GM11168 (cell line): ENCODE data around the gene TRABD2B.

Source experiments
- in situ Hi-C: fragments of 300-500 bp; cut with MboI; formaldehyde crosslinking; loops from one replicate; pipeline ENCODE4 v1.12.0; 2022; ENCODE audit warnings: low sequenced_read_pairs; ENCODE audit not compliant: unreplicated experiment

Gene TRABD2B

DNA sequence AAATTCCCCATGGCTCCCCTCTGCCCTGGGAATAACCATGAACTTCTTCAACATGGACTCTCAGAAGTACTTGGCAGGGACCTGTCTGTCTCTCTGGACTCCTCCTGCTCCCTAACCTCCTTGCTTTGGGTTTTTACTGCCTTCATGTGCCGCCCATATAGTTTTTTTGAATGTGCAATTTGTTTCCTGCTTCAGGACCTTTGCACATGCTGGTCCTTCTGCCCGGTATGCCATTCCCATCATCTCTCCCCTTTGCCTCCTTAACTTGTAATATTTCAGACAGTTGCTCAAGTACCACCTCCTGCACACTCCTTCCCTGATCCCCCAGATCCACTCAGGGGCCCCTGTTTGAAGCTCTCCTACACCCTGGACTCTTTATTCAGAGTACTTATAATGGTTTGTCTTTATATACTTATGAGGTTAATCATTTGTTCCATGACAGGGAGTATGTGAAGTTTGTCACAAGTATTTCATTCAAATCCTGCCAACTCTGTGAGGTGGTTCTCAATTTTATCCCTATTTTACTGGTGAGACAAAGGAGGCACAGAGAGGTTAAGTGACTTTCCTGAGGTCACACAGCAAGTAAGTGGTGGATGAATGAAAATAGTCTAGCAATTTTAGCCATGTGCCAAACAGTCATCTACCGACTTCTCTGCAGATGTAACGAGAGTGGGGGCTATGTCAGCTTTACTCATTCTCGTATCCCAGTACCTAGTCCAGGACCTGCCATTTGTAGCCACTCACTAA, 180.7 kb downstream of the TRABD2B start:
- in situ Hi-C loops = no loop called here

DNA sequence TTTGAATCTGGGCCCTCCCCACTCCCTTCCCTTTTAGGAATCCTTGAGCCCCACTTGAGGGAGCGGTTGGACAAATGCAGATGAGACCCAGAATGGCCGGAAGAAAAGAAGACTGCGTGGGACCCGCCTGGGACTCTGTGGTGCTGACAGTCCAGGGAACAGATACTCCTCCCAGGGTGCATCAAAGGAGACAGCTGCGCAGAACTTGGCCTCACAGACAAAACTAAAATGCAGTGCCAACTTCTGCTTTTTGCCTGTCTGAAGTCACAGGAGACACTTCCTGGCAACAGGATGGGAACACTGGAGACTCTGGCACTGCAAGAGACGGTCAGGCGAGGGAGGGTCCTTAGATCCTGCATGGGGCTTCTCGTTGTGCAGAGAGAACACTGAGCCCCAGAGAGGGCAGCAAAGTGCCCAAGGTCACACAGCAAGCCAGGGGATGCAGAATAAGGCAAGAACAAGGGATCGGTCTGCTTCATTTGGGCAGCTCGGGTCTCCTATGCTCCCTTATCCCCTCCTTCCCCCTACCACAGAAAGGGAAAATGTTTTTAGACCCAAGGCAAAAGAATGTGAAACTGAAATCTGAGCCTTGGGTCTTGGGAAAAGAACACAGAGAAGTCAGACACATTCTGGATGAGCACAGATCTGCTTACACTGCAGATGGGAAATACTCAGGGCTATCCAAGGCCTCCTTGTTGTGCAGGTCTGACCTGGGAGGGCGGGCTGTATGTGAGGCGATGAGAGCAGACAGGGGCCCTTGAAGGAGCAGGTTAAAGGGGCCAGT, 182.4 kb downstream of the TRABD2B start:
- in situ Hi-C loops = no loop called here

DNA sequence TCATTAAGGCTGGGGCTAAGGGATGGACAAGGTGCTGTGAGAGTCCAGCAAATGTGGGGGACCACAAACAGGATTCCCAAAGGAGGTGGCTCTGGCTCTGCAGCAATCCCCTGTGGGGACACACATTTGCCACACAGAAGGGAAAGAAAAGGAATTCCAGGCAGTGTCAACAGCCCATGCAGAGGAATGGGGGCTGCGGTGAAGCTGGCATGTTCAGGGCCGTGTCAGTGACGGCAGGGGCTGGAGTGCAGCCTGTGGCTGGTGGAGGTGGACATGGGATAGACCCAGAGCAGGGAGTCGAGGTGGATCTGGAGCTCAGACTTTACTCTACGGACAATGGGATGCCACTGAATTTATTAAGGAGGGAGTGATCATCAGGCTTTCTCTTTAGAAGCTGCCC, 183.2 kb downstream of the TRABD2B start:
- in situ Hi-C loops = no loop called here

DNA sequence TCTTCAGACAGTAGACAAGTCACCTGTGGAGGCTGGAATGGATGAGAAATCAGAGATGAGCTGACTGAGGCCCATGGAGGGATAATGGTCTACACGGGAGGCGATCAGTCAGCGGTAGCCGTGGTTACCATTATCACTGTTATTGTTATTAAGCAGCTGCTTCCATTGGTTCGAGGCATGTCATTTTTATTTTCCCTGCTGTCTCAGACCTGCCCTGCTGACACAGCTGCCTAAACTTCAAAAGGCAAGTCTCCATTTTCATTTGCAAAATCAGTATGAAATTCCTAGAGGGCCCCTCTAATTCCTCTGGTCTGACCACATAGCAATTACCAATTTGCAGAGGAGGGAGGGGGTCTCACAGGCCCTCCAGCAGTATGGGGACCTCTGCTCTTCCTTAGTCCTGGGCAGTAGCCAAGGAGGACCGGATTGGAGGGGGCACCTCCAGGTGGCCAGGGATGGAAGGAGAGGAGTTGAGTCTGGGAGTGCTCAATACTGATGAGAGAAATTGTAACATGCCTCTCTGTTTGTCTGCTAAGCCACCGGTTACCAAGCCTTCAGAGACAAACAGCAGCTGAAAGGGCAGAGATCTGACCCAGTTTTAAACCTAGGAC, 184.2 kb downstream of the TRABD2B start:
- in situ Hi-C loops = no loop called here

DNA sequence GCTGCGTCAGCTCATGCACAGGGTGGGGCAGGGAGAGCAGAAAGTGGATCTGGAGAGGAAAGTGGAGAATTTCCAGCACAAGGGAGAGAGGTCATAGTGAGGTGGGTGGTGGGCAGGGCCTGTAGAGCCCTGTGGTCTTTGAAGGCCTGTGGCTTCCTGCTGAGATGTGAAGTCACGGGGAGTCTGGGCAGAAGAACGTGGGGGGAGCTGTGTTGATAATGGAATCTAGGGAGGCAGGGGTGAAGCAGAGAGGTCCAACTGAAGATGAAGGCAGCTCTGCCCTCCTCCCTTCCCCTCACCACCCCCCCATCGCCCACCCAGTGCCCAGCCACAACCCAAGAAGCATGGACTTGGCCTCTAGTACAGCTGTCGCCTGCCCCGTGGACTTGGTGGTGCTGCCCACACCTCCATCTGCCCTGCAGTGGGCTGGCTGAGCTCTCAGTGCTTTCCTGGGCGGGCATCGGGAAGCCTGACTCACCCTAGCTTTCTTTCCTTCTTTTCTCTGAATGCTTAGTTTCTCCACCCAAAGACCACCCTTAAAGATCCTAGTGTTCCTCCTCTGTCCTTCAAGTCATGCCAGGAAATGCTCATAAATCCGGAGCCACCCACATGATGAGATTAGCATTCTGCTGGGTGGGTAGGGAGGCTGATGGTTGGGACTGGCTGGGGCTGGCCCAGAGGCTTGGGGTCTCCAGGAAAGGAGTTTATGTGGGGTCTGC, 186.1 kb downstream of the TRABD2B start:
- in situ Hi-C loops = no loop called here

DNA sequence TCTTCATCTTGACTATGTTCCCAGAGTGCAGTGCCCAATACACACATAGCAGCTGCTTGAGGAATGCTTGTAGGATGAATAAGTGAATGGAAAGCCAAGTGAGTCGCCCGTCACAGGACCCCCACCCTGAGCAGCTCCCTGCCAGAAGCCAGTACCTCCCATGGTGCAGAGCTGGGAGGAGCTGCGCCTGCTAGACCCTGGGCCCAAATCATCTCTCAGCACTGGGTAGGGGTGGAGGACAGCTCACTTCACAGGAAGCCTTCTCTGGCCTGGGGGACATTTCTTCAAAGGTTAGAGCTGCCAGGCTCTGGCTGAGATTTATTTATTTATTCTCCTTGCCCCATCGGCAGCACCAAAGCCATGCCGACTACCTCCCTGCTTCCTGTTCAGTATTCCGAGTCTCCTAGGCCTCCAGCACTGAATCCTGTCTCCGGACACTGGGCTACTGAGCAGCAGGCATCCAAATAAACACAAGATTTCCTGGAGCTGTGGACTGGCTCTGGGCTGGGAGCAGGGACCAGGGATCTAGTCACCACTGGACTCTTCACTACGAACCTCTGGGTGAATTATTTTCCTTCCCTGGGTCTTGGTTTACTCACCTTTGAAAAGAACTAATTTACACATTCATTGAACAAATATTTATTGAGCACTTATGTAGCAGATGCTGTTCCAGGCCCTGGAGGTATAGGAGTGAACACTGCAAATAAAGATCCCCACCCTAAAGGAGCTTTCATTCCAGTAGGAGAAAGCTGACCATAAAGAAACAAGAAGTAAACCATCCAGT, 187.7 kb downstream of the TRABD2B start:
- in situ Hi-C loops = no loop called here

DNA sequence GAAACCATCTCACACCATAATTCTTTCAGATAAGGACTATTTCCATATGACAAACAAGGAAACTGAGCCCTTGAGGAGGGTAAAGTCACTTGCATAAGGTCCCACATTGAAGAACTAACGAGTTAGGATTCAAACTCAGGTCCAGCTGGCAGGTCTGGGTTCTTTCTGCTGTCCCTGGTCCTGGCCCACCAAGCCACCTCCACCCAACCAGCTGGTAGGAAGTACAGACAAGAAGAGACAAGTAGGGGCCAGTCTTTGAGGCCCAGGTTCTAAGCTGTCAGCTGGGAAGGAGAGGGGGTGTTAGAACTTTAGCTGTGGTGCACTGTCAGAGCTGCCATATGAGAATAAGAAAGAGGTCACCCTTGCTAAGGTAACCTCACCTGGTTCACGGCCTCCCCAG, 188.6 kb downstream of the TRABD2B start:
- in situ Hi-C loops = no loop called here

DNA sequence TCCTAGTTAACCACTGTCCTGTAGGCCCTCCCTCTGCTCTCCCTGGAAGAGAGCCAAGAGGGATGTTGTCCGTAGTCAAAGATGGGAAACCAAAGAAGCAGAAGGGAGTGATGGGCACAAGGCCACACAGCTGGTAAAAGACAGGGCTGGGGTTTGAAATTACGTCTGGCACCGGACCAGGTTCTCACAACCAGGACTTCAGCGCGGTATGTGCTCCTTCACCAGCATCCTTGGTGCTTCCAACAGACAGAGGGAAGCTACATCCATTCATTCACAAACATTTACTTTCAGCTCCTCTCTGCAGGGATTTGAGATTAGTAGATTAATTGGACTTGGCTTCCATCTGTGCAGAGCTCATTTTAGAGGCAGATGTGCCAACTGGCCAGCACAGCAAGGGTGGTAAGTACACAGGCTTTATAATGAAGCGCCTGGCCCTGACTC, 191.2 kb downstream of the TRABD2B start:
- in situ Hi-C loops = no loop called here

DNA sequence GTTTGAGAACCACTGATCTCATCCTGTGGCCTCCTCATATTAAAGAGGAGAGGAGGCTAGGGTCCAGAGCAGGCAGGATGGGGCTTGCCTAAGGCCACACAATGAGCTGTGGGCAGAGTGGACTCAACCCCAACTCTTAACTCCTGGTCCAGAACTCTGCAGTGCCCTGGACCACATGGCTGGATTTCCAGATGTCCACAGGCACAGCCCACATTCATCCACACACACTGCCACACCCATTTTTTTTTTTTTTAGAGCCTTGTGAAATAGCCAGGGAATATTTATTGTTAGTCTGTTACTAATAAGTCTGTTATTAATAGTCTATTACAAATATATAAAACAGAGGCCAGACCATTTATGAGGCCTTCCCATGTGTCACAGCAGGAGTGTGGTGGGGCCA, 192.2 kb downstream of the TRABD2B start:
- in situ Hi-C loops = no loop called here

DNA sequence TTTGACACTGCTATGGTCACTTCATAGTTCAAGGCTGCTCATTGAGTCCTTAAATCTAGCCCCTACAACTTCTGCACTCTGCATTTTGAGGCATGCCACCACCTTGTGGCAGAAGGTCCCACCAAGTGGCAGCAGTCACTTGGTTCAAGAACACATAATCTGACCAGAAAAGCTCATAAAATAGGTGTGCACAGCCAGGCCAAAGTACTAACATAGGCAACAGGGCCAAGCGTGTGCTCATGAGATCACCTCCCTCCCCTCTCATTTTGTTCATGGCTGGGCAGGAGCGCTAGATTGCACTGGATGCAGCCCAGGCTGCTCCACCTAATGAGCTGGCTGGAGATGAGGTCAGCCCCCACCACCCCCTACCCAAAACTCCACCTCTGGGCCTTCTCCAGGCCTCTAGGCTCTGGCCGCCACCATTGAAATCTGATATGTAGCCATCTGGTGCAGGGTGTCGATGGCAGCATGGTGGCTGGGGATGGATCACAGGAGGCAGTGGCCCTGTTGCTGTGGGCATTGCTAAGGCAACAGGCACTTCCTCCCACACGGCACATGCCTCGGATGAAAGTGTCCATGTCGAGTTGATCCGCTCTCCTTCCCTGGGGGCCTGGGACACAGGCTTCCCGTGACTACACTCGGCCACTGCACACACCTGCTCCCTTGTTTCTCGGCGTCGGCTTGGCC, 193.2 kb downstream of the TRABD2B start:
- in situ Hi-C loops = no loop called here

DNA sequence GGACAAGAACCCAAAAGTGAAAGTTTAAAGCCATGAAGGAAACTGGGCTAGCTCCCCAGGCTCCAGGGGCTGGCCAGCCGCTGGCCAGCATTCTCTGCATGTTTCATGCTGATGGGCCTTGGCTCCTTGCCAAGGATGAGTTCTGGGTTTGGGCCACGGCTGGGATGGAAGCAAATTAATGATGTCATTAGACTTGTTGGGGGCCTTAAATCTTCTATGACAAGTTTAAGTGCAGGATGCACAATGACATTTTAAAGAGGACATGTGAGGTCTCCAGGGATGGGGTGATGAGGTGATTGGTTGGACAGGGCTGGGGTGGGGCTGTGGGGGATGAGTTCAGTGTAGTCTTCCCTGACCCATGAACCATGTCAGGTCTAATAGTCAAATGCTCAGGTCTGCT, 199.6 kb downstream of the TRABD2B start:
- in situ Hi-C loops = no loop called here

DNA sequence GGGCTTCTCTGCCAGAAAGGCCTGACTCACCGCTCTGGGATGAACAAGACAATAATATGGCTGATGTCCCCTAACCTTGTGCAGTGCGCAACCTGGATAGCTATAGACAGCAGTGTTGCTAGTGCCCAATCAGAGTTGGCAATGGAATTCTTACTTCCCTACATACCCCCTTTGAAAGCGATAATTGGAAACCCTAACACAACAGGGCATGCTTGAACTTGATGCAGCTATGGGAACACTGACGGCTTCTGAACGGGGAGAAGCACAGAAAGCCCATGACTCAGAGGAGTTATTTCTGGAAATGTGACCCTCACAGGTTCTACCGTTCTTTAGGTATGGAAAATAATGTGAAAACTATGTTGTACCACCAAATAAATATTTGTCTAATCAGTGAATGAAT, 200.6 kb downstream of the TRABD2B start:
- in situ Hi-C loops = no loop called here

DNA sequence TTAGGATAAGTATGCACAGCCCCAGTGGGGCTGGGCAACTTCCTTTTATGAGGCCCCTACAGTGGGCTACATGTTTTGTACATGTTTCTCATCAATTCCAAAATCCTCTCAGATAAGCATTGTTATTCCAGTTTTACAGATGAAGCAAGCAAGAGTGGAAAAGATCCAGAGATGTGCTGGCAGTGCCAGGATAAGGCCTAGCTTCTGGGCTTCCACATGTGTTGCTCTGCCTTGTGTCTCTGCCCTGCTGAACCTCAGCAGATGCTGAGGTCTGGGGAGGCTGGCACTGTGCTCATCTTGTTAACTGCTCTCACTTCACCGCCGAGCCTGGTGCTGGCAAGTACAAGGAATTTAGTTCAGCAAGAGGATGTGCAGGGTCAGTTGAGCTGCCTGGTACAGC, 202.1 kb downstream of the TRABD2B start:
- in situ Hi-C loops = no loop called here

DNA sequence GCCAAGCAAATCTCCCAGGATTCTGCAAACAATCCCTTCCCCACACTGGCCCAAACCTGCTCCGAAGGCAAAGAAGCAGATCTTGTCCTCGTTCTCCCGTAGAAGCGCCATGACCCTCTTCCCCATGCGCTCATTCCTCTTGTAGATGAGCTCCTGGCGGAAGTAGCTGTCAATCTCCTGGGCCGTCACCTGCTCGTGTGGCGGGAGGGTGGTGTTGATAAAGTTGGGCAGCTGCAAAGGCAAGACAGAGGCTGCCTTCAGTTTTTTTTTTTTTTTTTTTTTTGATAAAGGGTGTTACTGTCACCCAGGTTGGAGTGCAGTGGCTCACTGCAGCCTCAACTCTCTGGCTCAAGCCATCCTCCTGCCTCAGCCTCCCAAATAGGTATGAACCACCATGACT, 202.7 kb downstream of the TRABD2B start:
- in situ Hi-C loops = no loop called here

DNA sequence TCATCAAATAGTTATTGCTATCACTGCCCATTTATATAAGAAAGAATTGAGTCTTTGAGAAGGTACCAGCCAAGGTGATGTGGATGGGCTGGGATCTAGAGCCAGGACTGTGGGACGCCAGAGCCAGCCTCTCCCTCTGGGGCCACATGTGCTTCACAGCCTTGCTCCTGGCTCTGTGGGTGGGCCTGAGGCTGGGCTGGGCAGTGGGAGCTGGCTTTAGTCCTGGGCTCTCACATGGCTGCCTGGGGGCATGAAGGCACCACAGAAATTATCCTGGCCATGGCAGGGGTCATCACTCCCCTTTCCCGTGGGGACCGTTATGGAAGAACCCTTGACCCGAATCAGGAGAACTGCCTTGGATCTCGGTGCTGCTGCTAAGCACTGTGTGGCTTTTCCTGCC, 203.1 kb downstream of the TRABD2B start:
- in situ Hi-C loops = no loop called here

DNA sequence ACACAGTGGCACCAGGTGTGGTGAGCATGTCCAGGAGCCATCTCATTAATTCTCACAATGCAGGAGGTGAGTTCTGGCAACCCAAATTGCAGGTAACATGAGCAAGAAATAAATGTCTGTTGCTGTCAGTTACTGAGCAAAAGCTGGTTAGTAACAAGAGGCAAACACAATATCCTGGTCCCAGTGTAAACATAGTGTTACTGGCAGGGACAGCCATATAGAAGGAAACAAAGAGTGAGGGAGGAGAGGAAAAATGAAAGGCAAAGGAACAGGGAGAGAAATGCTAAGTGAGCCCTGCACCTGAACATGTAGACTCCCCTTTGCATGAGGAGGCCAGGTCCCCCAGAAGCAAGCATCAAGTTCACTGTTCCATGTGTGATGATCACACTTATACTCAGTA, 203.6 kb downstream of the TRABD2B start:
- in situ Hi-C loops = no loop called here

DNA sequence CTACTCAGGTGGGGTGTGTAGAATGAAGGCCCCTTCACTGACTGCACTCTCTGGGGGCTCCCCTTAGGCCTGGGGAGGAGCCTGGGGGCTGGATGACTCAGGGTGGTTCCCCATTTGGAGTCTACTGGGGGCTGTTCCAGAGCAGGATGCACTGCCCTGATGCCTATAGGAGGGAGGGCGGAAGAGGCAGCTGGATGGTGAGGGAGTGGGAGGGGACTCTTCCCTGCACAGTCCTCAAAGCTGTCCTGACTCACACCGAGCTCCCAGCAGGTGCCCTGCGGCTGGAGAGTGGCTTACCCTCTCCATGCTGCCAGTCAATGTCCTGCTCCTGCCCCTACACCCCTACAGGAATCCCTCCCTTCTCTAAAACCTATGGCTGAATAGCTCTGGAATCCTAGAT, 204.4 kb downstream of the TRABD2B start:
- in situ Hi-C loops = no loop called here

DNA sequence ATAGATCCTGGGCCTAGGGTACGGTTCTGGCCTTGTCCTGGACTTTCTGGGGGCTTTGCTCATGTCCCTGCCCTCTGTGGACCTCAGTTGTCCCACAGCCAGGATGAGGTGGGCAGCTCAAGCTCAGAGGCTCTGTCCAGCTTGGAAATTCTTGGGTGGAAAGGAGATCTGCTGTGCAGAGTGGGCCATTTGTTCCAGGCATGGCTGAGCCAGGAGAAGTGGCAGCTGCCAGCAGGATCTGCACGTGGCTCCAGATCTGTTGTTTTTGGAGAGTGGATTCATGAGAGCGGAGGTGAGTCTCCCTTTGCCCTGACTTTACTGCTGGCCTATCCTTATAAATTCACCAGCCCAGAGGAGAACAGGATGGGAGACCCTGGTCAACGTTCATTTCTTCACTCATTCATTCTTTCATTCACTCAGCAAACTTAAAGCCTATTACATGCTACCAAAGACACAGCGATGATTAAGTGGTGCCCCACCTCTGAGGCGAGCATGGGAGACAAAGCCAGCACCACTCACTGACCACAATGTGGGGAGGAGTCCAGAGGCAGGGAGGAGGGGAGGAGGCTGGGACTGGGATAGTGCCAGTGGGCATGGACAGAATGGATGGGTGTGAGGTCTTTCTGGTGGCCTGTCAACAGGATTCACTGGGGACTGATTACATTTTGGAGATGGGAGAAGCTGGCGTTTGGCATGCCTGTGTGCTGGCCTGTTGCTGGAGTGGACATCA, 205.1 kb downstream of the TRABD2B start:
- in situ Hi-C loops = no loop called here

DNA sequence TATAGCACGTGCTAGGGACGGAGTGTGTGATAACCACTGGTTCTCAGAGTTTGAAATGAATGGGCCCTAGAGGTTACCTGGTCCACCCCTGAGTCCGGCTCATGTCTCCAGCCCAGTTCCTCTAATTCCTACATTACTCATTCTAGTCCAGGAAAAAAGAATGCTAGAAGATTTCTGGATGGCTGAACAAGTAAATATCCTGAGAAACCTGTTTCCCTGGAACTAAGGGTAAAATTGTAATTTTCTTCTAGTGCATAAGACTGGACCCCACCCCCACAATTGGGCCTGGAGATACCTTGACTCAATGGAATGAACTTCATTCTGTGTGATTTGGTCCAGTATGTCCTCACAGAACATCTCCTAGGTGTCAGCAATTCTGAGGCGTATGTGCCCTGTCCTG, 208.4 kb downstream of the TRABD2B start:
- in situ Hi-C loops = no loop called here
